Measurements from ENCODE around the gene PLCB2. TPM values are rescaled to one million over a fixed set of nuclear protein-coding genes. Genes with fewer than 3 reads are reported as not detected.

Gene PLCB2
- total RNA-seq, 1 donor from 2014 or later = 7.1 TPM

GRCh38 chr15:40306371-40306770 lies 1.4 kb downstream of the PLCB2 start:
- DNase-seq (ENCODE audit: low read depth, low spot score) = no peak

- DNase-seq (ENCODE audit: low read depth, low spot score) = no peak
Measured at GRCh38 chr15:40305281-40305680, 2.5 kb downstream of the PLCB2 start.

GRCh38 chr15:40303576-40303975 lies 4.2 kb downstream of the PLCB2 start:
- no peak for DNase-seq (ENCODE audit: low read depth, low spot score)

- no peak for DNase-seq (ENCODE audit: low read depth, low spot score)
Measured at GRCh38 chr15:40302981-40303380, 4.8 kb downstream of the PLCB2 start.

GRCh38 chr15:40302288-40302886 lies 5.3 kb downstream of the PLCB2 start:
- DNase-seq (ENCODE audit: low read depth, low spot score) = no peak

GRCh38 chr15:40301467-40302179 lies 6.1 kb downstream of the PLCB2 start:
- no peak for DNase-seq (ENCODE audit: low read depth, low spot score)

- DNase-seq (ENCODE audit: low read depth, low spot score) = no peak
Measured at GRCh38 chr15:40300771-40301170, 7.0 kb downstream of the PLCB2 start.

GRCh38 chr15:40300367-40300766 lies 7.4 kb downstream of the PLCB2 start:
- DNase-seq (ENCODE audit: low read depth, low spot score) = no peak

GRCh38 chr15:40298216-40298935 lies 9.4 kb downstream of the PLCB2 start:
- DNase-seq (ENCODE audit: low read depth, low spot score) = no peak

GRCh38 chr15:40297356-40297755 lies 10.4 kb downstream of the PLCB2 start:
- no peak for DNase-seq (ENCODE audit: low read depth, low spot score)

- DNase-seq (ENCODE audit: low read depth, low spot score) = no peak
Measured at GRCh38 chr15:40296561-40297230, 11.0 kb downstream of the PLCB2 start.

- no peak for DNase-seq (ENCODE audit: low read depth, low spot score)
Measured at GRCh38 chr15:40295877-40296560, 11.7 kb downstream of the PLCB2 start.

- DNase-seq (ENCODE audit: low read depth, low spot score) = no peak
Measured at GRCh38 chr15:40295297-40295696, 12.4 kb downstream of the PLCB2 start.

GRCh38 chr15:40293905-40294895 lies 13.5 kb downstream of the PLCB2 start:
- no peak for DNase-seq (ENCODE audit: low read depth, low spot score)

- DNase-seq (ENCODE audit: low read depth, low spot score) = no peak
Measured at GRCh38 chr15:40293006-40293405, 14.7 kb downstream of the PLCB2 start.

GRCh38 chr15:40292246-40292645 lies 15.5 kb downstream of the PLCB2 start:
- DNase-seq (ENCODE audit: low read depth, low spot score) = no peak

- DNase-seq (ENCODE audit: low read depth, low spot score) = no peak
Measured at GRCh38 chr15:40290918-40291574, 16.7 kb downstream of the PLCB2 start.

GRCh38 chr15:40290545-40290917 lies 17.2 kb downstream of the PLCB2 start:
- DNase-seq (ENCODE audit: low read depth, low spot score) = no peak

- no peak for DNase-seq (ENCODE audit: low read depth, low spot score)
Measured at GRCh38 chr15:40289140-40289775, 18.5 kb downstream of the PLCB2 start.
